H1 (cell line): ENCODE data around the gene CDC42BPB. TPM values are rescaled to one million over a fixed set of nuclear protein-coding genes. Genes with fewer than 3 reads are reported as not detected.

Source experiments
- CTCF ChIA-PET: fragments of 300-600 bp; sonication (Branson Sonifier 250); formaldehyde crosslinking; loops from one replicate; lab custom pipeline; 2021; ENCODE audit not compliant: partially characterized antibody; lab: Charles Lee
- POLR2A ChIA-PET: fragments of 300-600 bp; sonication (Branson Sonifier 250); formaldehyde crosslinking; loops from one replicate; lab custom pipeline; 2021; ENCODE audit warnings: inconsistent platforms; ENCODE audit not compliant: partially characterized antibody; lab: Charles Lee
- DNase-seq, 2 experiments: peaks; one replicate each; pipeline versions ENCODE4 v3.0.0 to v3.0.0-alpha.2; 2010 to 2022; ENCODE audit warnings: low spot score in 2 of 2, low read depth in 1 of 2, mixed read lengths in 1 of 2
- FAIRE-seq: peaks from 2 replicates; lab custom pipeline; 2011; peaks lifted over from hg19 to GRCh38; lab: Jason Lieb, UNC
- H2AFZ ChIP-seq: 2 replicates; pipeline ENCODE4 v1.8.1; 2012; ENCODE audit warnings: low read length, inconsistent platforms
- H2AK5ac ChIP-seq: 2 replicates; pipeline ENCODE4 v1.6.1; 2013; ENCODE audit warnings: low read depth, low read length
- H2BK120ac ChIP-seq: replicated peaks from 2 replicates; pipeline ENCODE3; 2013; ENCODE audit warnings: low read depth, low read length, inconsistent platforms
- H2BK12ac ChIP-seq: 2 replicates; pipeline ENCODE4 v1.6.1; 2013; ENCODE audit warnings: low read depth, low read length
- H2BK15ac ChIP-seq: 2 replicates; pipeline ENCODE4 v1.6.1; 2013; ENCODE audit warnings: low read length
- H2BK20ac ChIP-seq: 2 replicates; pipeline ENCODE4 v1.6.1; 2013; ENCODE audit warnings: low read length
- H2BK5ac ChIP-seq: 2 replicates; pipeline ENCODE4 v1.6.1; 2013; ENCODE audit warnings: low read depth, low read length
- H3K14ac ChIP-seq: 2 replicates; pipeline ENCODE4 v1.6.1; 2013; ENCODE audit warnings: inconsistent platforms; ENCODE audit not compliant: insufficient read length
- H3K18ac ChIP-seq: 2 replicates; pipeline ENCODE4 v1.6.1; 2013; ENCODE audit warnings: low read length; ENCODE audit errors: extremely low read depth
- H3K23ac ChIP-seq: 2 replicates; pipeline ENCODE4 v1.6.1; 2013; ENCODE audit warnings: inconsistent platforms; ENCODE audit not compliant: insufficient read length
- H3K23me2 ChIP-seq: 2 replicates; pipeline ENCODE4 v1.6.1; 2013; ENCODE audit warnings: low read depth, low read length
- H3K27ac ChIP-seq: 2 replicates; pipeline ENCODE4 v1.6.1; 2011; ENCODE audit warnings: low read depth, low read length, inconsistent platforms
- H3K27me3 ChIP-seq, 4 experiments: replicated peaks in 1 of 4; 1 replicate in 1 of 4; 2 replicates in 3 of 4; pipeline versions ENCODE4 v1.6.1 to v1.8.1; 2011 to 2013; ENCODE audit warnings: low read length in 3 of 4, mild to moderate bottlenecking in 3 of 4, inconsistent platforms in 2 of 4, mixed read lengths in 2 of 4, moderate library complexity in 1 of 4; ENCODE audit not compliant: control insufficient read depth in 3 of 4, insufficient read depth in 3 of 4; ENCODE audit errors: extremely low read depth in 1 of 4
- H3K36me3 ChIP-seq, 4 experiments: 2 replicates each; pipeline versions ENCODE4 v1.6.1 to v1.8.1; 2011 to 2013; ENCODE audit warnings: mild to moderate bottlenecking in 4 of 4, low read length in 3 of 4, moderate library complexity in 2 of 4, control low read depth in 1 of 4, inconsistent platforms in 1 of 4; ENCODE audit not compliant: insufficient read depth in 4 of 4, control insufficient read depth in 2 of 4
- H3K4ac ChIP-seq: replicated peaks from 2 replicates; pipeline ENCODE3; 2013; ENCODE audit warnings: low read length, low read depth, mixed read lengths, inconsistent platforms; ENCODE audit not compliant: insufficient read length
- H3K4me1 ChIP-seq, 4 experiments: replicated peaks in 1 of 4; 1 replicate in 1 of 4; 2 replicates in 3 of 4; pipeline versions ENCODE4 v1.6.1 to v1.8.1; 2011 to 2013; ENCODE audit warnings: low read length in 3 of 4, inconsistent platforms in 2 of 4, mixed read lengths in 1 of 4; ENCODE audit not compliant: insufficient read depth in 4 of 4, control insufficient read depth in 3 of 4
- H3K4me2 ChIP-seq, 2 experiments: 2 replicates each; pipeline versions ENCODE4 v1.6.1 to v1.8.1; 2011 to 2013; ENCODE audit warnings: low read depth in 2 of 2, low read length in 2 of 2, control low read depth in 1 of 2, inconsistent platforms in 1 of 2, mild to moderate bottlenecking in 1 of 2; ENCODE audit not compliant: insufficient read depth in 1 of 2
- H3K4me3 ChIP-seq, 4 experiments: fragments of 200-600, 300-600 bp in 1 of 4; sonication (generic), shearing (Covaris generic), sonication (Bioruptor Twin) in 1 of 4; 2 replicates each; pipeline versions ENCODE4 v1.5.1 to v1.8.1; 2011 to 2016; ENCODE audit warnings: low read length in 4 of 4, low read depth in 3 of 4, control low read depth in 2 of 4, inconsistent platforms in 2 of 4, mild to moderate bottlenecking in 2 of 4, mixed read lengths in 1 of 4, moderate library complexity in 1 of 4; ENCODE audit not compliant: insufficient read depth in 2 of 4; ENCODE audit errors: extremely low read depth in 1 of 4
- H3K56ac ChIP-seq: replicated peaks from 2 replicates; pipeline ENCODE3; 2013; ENCODE audit warnings: low read depth, mild to moderate bottlenecking, mixed read lengths, low read length, inconsistent platforms; ENCODE audit not compliant: insufficient read length
- H3K79me1 ChIP-seq: 2 replicates; pipeline ENCODE4 v1.6.1; 2013; ENCODE audit warnings: low read depth, low read length, control low read depth
- H3K79me2 ChIP-seq, 2 experiments: 2 replicates each; pipeline versions ENCODE4 v1.6.1 to v1.8.1; 2012 to 2013; ENCODE audit warnings: low read length in 2 of 2, mild to moderate bottlenecking in 2 of 2, inconsistent platforms in 1 of 2; ENCODE audit not compliant: insufficient read depth in 2 of 2, control insufficient read depth in 1 of 2
- H3K9ac ChIP-seq, 4 experiments: replicated peaks in 1 of 4; 1 replicate in 1 of 4; 2 replicates in 3 of 4; pipeline versions ENCODE4 v1.6.1 to v1.8.1; 2011 to 2013; ENCODE audit warnings: low read depth in 3 of 4, low read length in 3 of 4, control low read depth in 2 of 4, mild to moderate bottlenecking in 2 of 4, moderate library complexity in 2 of 4, inconsistent platforms in 1 of 4; ENCODE audit errors: extremely low read depth in 1 of 4
- H3K9me3 ChIP-seq, 2 experiments: 2 replicates each; pipeline versions ENCODE4 v1.6.1 to v1.8.1; 2012 to 2013; ENCODE audit warnings: mild to moderate bottlenecking in 2 of 2, moderate library complexity in 2 of 2, control low read depth in 1 of 2, inconsistent platforms in 1 of 2, low read depth in 1 of 2, low read length in 1 of 2, mixed read lengths in 1 of 2; ENCODE audit not compliant: insufficient read depth in 2 of 2
- H4K20me1 ChIP-seq, 2 experiments: replicated peaks in 1 of 2; 2 replicates each; pipeline versions ENCODE3 to v1.8.1; 2011 to 2013; ENCODE audit warnings: inconsistent platforms in 2 of 2, low read length in 2 of 2, mild to moderate bottlenecking in 1 of 2; ENCODE audit not compliant: insufficient read depth in 2 of 2, control insufficient read depth in 1 of 2
- H4K5ac ChIP-seq: 2 replicates; pipeline ENCODE4 v1.6.1; 2013; ENCODE audit warnings: low read length, low read depth, mixed read lengths, inconsistent platforms; ENCODE audit not compliant: insufficient read length
- H4K8ac ChIP-seq: 2 replicates; pipeline ENCODE4 v1.8.0; 2013; ENCODE audit warnings: mild to moderate bottlenecking, moderate library complexity, low read length, inconsistent platforms; ENCODE audit not compliant: insufficient read depth; ENCODE audit errors: extremely low read depth
- H4K91ac ChIP-seq: replicated peaks from 2 replicates; pipeline ENCODE3; 2013; ENCODE audit warnings: low read length, mixed read lengths, inconsistent platforms; ENCODE audit not compliant: insufficient read length
- CTCF ChIP-seq, 3 experiments: IDR thresholded peaks; 1 replicate in 2 of 3; 2 replicates in 1 of 3; pipeline versions ENCODE4 v1.5.1 to v1.6.1; 2011; ENCODE audit warnings: low read length in 3 of 3, mild to moderate bottlenecking in 3 of 3, inconsistent platforms in 2 of 3, low read depth in 1 of 3, moderate library complexity in 1 of 3; ENCODE audit not compliant: insufficient read depth in 1 of 3; ENCODE audit errors: control extremely low read depth in 1 of 3
- GTF2F1 ChIP-seq: IDR thresholded peaks from 2 replicates; pipeline ENCODE4 v1.6.1; 2012; ENCODE audit warnings: low read depth, low read length, improper control_type of control experiment, borderline replicate concordance
- PHF8 ChIP-seq: fragments of 200-600 bp; sonication (generic); conservative IDR thresholded peaks from 2 replicates; pipeline ENCODE4 v1.7.1; 2012; ENCODE audit warnings: low read depth, mild to moderate bottlenecking, inconsistent platforms, low read length, moderate library complexity
- POLR2AphosphoS5 ChIP-seq: IDR thresholded peaks from 2 replicates; pipeline ENCODE4 v1.6.1; 2011; ENCODE audit warnings: low read depth, low read length
- RAD21 ChIP-seq, 2 experiments: IDR thresholded peaks in 1 of 2; conservative IDR thresholded peaks in 1 of 2; 2 replicates each; pipeline ENCODE4 v1.6.1; 2011; ENCODE audit warnings: low read depth in 2 of 2, low read length in 2 of 2, improper control_type of control experiment in 1 of 2, inconsistent platforms in 1 of 2, mild to moderate bottlenecking in 1 of 2, moderate library complexity in 1 of 2
- TEAD4 ChIP-seq: IDR thresholded peaks from 2 replicates; pipeline ENCODE4 v1.6.1; 2012; ENCODE audit warnings: low read depth, low read length, inconsistent platforms, mixed read lengths
- WGBS, 2 experiments: shearing (Covaris generic) in 1 of 2; methylation state at CpG; one replicate each; pipeline versions ENCODE4 v1.1.6 to v1.1.7; 2013 to 2015; ENCODE audit warnings: low lambda C conversion rate in 2 of 2, mixed read lengths in 2 of 2, inconsistent platforms in 1 of 2, low coverage in 1 of 2, missing lambda C conversion rate in 1 of 2; ENCODE audit not compliant: insufficient replicate concordance in 2 of 2, insufficient coverage in 1 of 2, insufficient read length in 1 of 2; ENCODE audit errors: extremely low coverage in 1 of 2, missing lambda C conversion rate in 1 of 2; 5-methylcytosine and 5-hydroxymethylcytosine counted together
- polyA plus RNA-seq, 7 experiments: library from polyadenylated mRNA; depleted of rRNA in 3 of 7; stranded (reverse) in 5 of 7; unstranded in 2 of 7; fragments of >200 nt in 5 of 7; fragments of 200-250 nt in 2 of 7; gene quantifications; 1 replicate in 5 of 7; 2 replicates in 1 of 7; 4 replicates in 1 of 7; pipeline versions ENCODE4 v1.2.1 to v1.2.3, GENCODE V29; 2011 to 2013; ENCODE audit warnings: missing spikeins in 2 of 7, mixed read lengths in 2 of 7
- total RNA-seq: library from RNA; stranded (reverse); fragmentation: NEBNext Ultra II Directional; extraction: Animal tissue kit (Norgen Biotek cat#: 25700); gene quantifications from 2 replicates; pipeline ENCODE4 v1.2.1, GENCODE V29; 2021

The CDC42BPB gene
- total and polyA plus RNA-seq, 2 of the 8 experiments (the other 6 are each of a cell fraction or from before 2014, with no cell fraction given), result 51.2 to 88.2 TPM

- no peak overlapping the region for H4K5ac ChIP-seq
- no peak for TF ChIP-seq GTF2F1
- TF ChIP-seq PHF8, result no peak
- TF ChIP-seq CTCF (IDR thresholded peaks at IDR 0.05; ENCODE audit: control extremely low read depth in 1 of 3, insufficient read depth in 1 of 3, low read depth in 1 of 3, low read length in 3 of 3), result peak in 2 of 3 experiments; percentile 83 to 87; a peak in 3 of 4 replicates
- TF ChIP-seq RAD21 (IDR thresholded peaks at IDR 0.05 in 1 of 2, conservative IDR thresholded peaks at IDR 0.05 in 1 of 2; ENCODE audit: low read depth in 2 of 2, low read length in 2 of 2), result peak; percentile 90 to 94
- peak; percentile 53; the same call in 1 of the 2 replicates for TF ChIP-seq TEAD4
- TF ChIP-seq POLR2AphosphoS5, result no peak
- H3K18ac ChIP-seq, result no peak overlapping the region
- POLR2A ChIA-PET, result no interaction called here
- FAIRE-seq, result peak; percentile 42
- no peak overlapping the region for H3K4ac ChIP-seq
- peak overlapping the region; percentile 75; the same call in 1 of the 2 replicates for H2BK12ac ChIP-seq
- H2BK15ac ChIP-seq, result peak overlapping the region; percentile 78; the same call in 1 of the 2 replicates
- no peaks in the 10 kb centered on the region; a peak in 1 of 4 replicates for H3K9me3 ChIP-seq
- no peak overlapping the region for H3K9ac ChIP-seq
- DNase-seq, result peak; percentile 38 to 92
- H3K4me3 ChIP-seq, result no peak overlapping the region
- H2AK5ac ChIP-seq, result no peak overlapping the region
- 0 out of 2 replicates have a peak overlapping the region, but pooled peaks have one; percentile 25 for H2BK20ac ChIP-seq
- H3K14ac ChIP-seq, result no peak overlapping the region
- no peaks in the 10 kb centered on the region for H3K79me1 ChIP-seq
- H3K27me3 ChIP-seq, result peaks cover 0 to 10% (median 9%) of the 10 kb centered on the region in 4 experiments; a peak in 5 of 7 replicates
- no peak overlapping the region for H3K56ac ChIP-seq
- no peak overlapping the region for H3K27ac ChIP-seq
- H3K23ac ChIP-seq, result no peak overlapping the region
- H2BK120ac ChIP-seq, result no peak overlapping the region
- no peaks in the 10 kb centered on the region for H3K79me2 ChIP-seq
- 50% methylated on average over 12 of the region's 12 CpGs; no CpG with 5 or more reads in 1 of the 2 experiments for WGBS, 2 experiments
- CTCF ChIA-PET, result interaction anchor here (0.6 to 2.9 kb wide), 12 partner anchors 13 to 799 kb away, joined by 3 to 18 read pairs (median 4); no protein-coding TSS in a partner anchor
- H2AFZ ChIP-seq, result no peak overlapping the region
- peak overlapping the region; percentile 55; the same call in 1 of the 2 replicates for H2BK5ac ChIP-seq
- H3K4me2 ChIP-seq, result no peak overlapping the region
- H3K4me1 ChIP-seq, result peaks cover 0 to 3% (median 0%) of the 10 kb centered on the region in 4 experiments; a peak in 3 of 7 replicates
- no peak overlapping the region for H4K91ac ChIP-seq
- H3K23me2 ChIP-seq, result peaks cover 29% of the 10 kb centered on the region; the same call in 1 of the 2 replicates
- peak overlapping the region; percentile 77 for H4K8ac ChIP-seq
- no peaks in the 10 kb centered on the region for H3K36me3 ChIP-seq
- H4K20me1 ChIP-seq, result peaks cover 0 to 13% of the 10 kb centered on the region in 2 experiments
Observed at GRCh38 chr14:102917469-102918211, 139.7 kb downstream of the CDC42BPB start.
